CD14-positive monocyte (primary cell): ENCODE results near the gene NEK10. TPM values are rescaled to one million over a fixed set of nuclear protein-coding genes. Genes with fewer than 3 reads are reported as not detected.
"Not testable (repeated sequence)": the region's sequence is repeated elsewhere in the genome, so short reads cannot be mapped to it uniquely, and the experiment has no call there.

Experiments used
- DNase-seq, 3 donors: peaks; one replicate each; pipeline ENCODE4 v3.0.0-alpha.2; 2011 to 2022
- H2AFZ ChIP-seq: 2 replicates; pipeline ENCODE4 v1.6.0; 2012; ENCODE audit warnings: mild to moderate bottlenecking, low read depth, low read length, inconsistent platforms; ENCODE audit not compliant: insufficient read depth, poor library complexity, severe bottlenecking
- H3K27ac ChIP-seq, 2 donors: 1 replicate in 1 of 2; 2 replicates in 1 of 2; pipeline ENCODE4 v1.5.1; 2012 to 2013; ENCODE audit warnings: low read length in 2 of 2, control low read depth in 1 of 2, inconsistent platforms in 1 of 2, low read depth in 1 of 2, mild to moderate bottlenecking in 1 of 2
- H3K27me3 ChIP-seq, 2 donors: one replicate each; pipeline versions ENCODE4 v1.6.0 to v1.6.1; 2011 to 2013; ENCODE audit warnings: low read length in 2 of 2; ENCODE audit not compliant: control insufficient read depth in 2 of 2, insufficient read depth in 2 of 2
- H3K36me3 ChIP-seq, 2 donors: replicated peaks in 1 of 2; 1 replicate in 1 of 2; 2 replicates in 1 of 2; pipeline versions ENCODE4 v1.5.1 to v1.6.1; 2012 to 2013; ENCODE audit warnings: low read length in 2 of 2, control low read depth in 1 of 2, inconsistent platforms in 1 of 2, mild to moderate bottlenecking in 1 of 2; ENCODE audit not compliant: insufficient read depth in 2 of 2, control insufficient read depth in 1 of 2
- H3K4me1 ChIP-seq, 2 donors: 1 replicate in 1 of 2; 2 replicates in 1 of 2; pipeline versions ENCODE4 v1.5.1 to v1.6.1; 2012 to 2013; ENCODE audit warnings: low read length in 2 of 2, control low read depth in 1 of 2, inconsistent platforms in 1 of 2, mild to moderate bottlenecking in 1 of 2, moderate library complexity in 1 of 2; ENCODE audit not compliant: insufficient read depth in 2 of 2, control insufficient read depth in 1 of 2
- H3K4me2 ChIP-seq: replicated peaks from 2 replicates; pipeline ENCODE3; 2012; ENCODE audit warnings: low read length, moderate library complexity, mild to moderate bottlenecking; ENCODE audit not compliant: poor library complexity, severe bottlenecking; ENCODE audit errors: extremely low read depth
- H3K4me3 ChIP-seq, 3 experiments: fragments of 200-600 bp in 1 of 3; sonication (generic) in 1 of 3; replicated peaks in 1 of 3; 1 replicate in 2 of 3; 2 replicates in 1 of 3; pipeline ENCODE4 v1.5.1; 2011 to 2013; ENCODE audit warnings: low read length in 3 of 3, mild to moderate bottlenecking in 3 of 3, control low read depth in 2 of 3, low read depth in 2 of 3, inconsistent platforms in 1 of 3, moderate library complexity in 1 of 3
- H3K79me2 ChIP-seq: 2 replicates; pipeline ENCODE4 v1.6.0; 2012; ENCODE audit warnings: mild to moderate bottlenecking, control low read depth, inconsistent platforms, low read length, moderate library complexity; ENCODE audit not compliant: insufficient read depth
- H3K9ac ChIP-seq: 2 replicates; pipeline ENCODE4 v1.6.0; 2017; ENCODE audit warnings: low read length, mild to moderate bottlenecking; ENCODE audit not compliant: insufficient read depth, poor library complexity, severe bottlenecking
- H3K9me3 ChIP-seq, 2 donors: replicated peaks in 1 of 2; 1 replicate in 1 of 2; 2 replicates in 1 of 2; pipeline versions ENCODE4 v1.5.1 to v1.6.1; 2012 to 2013; ENCODE audit warnings: low read length in 2 of 2, control low read depth in 1 of 2; ENCODE audit not compliant: control insufficient read depth in 1 of 2, insufficient read depth in 1 of 2
- H4K20me1 ChIP-seq: 2 replicates; pipeline ENCODE4 v1.6.0; 2012; ENCODE audit warnings: mild to moderate bottlenecking, low read length, control low read depth, moderate library complexity; ENCODE audit not compliant: insufficient read depth
- H3K27ac Mint-ChIP-seq, 7 donors: one replicate each; pipeline ENCODE4 v1.8.0; 2020; ENCODE audit warnings: mild to moderate bottlenecking in 7 of 7, mixed read lengths in 7 of 7, moderate library complexity in 6 of 7, inconsistent platforms in 2 of 7
- H3K27me3 Mint-ChIP-seq, 3 donors: one replicate each; pipeline ENCODE4 v1.8.0; 2021 to 2022; ENCODE audit warnings: low read depth in 3 of 3, mild to moderate bottlenecking in 3 of 3, mixed read lengths in 3 of 3, moderate library complexity in 3 of 3, inconsistent platforms in 1 of 3
- H3K36me3 Mint-ChIP-seq, 2 donors: one replicate each; pipeline ENCODE4 v1.8.0; 2020; ENCODE audit warnings: mixed read lengths in 2 of 2, inconsistent platforms in 1 of 2, mild to moderate bottlenecking in 1 of 2
- H3K4me1 Mint-ChIP-seq: one replicate; pipeline ENCODE4 v1.8.0; 2020; ENCODE audit warnings: mild to moderate bottlenecking, mixed read lengths
- H3K4me3 Mint-ChIP-seq, 2 donors: one replicate each; pipeline ENCODE4 v1.8.0; 2020; ENCODE audit warnings: mild to moderate bottlenecking in 2 of 2, mixed read lengths in 2 of 2, moderate library complexity in 1 of 2
- H3K9me3 Mint-ChIP-seq, 7 donors: one replicate each; pipeline ENCODE4 v1.8.0; 2020 to 2022; ENCODE audit warnings: mixed read lengths in 7 of 7, mild to moderate bottlenecking in 6 of 7, moderate library complexity in 6 of 7, inconsistent platforms in 2 of 7
- CTCF ChIP-seq: fragments of 200-600 bp; IDR thresholded peaks from one replicate; pipeline ENCODE4 v1.8.0; 2022; ENCODE audit warnings: antibody characterized with exemption, mild to moderate bottlenecking
- WGBS: methylation state at CpG from one replicate; pipeline ENCODE4 v1.1.5; 2013; ENCODE audit warnings: missing lambda C conversion rate; ENCODE audit not compliant: insufficient coverage; 5-methylcytosine and 5-hydroxymethylcytosine counted together
- intact Hi-C, 2 donors: fragments of 100-400 bp; cut with micrococcal nuclease; formaldehyde crosslinking; loops; one replicate each; pipeline versions ENCODE4 v1.15.0 to v1.15.1; 2023
- polyA plus RNA-seq, 3 donors: library from polyadenylated mRNA; depleted of rRNA in 1 of 3; unstranded in 2 of 3; stranded (reverse) in 1 of 3; fragments of 300-500 nt in 2 of 3; fragments of >200 nt in 1 of 3; fragmentation: Illumina TruSeq in 2 of 3; gene quantifications; 1 replicate in 2 of 3; 2 replicates in 1 of 3; pipeline ENCODE4 v1.2.3, GENCODE V29; 2012 to 2021

Gene NEK10
- polyA plus RNA-seq, 3 donors = not detected

- intact Hi-C loops = no loop called here
- H3K9ac ChIP-seq = no peak overlapping the region
- DNase-seq = no peak
- H4K20me1 ChIP-seq = no peaks in the 10 kb centered on the region
- H3K36me3 Mint-ChIP-seq = no peaks in the 10 kb centered on the region
- H3K36me3 ChIP-seq = no peaks in the 10 kb centered on the region
- peaks cover 16 to 36% (median 25%) of the 10 kb centered on the region in 7 donors for H3K9me3 Mint-ChIP-seq
- H3K4me1 Mint-ChIP-seq = no peaks in the 10 kb centered on the region
- no peak overlapping the region for H3K4me3 Mint-ChIP-seq
- H2AFZ ChIP-seq = no peak overlapping the region
- no peak overlapping the region for H3K4me2 ChIP-seq
- peaks cover 0 to 2% (median 0%) of the 10 kb centered on the region in 3 donors for H3K27me3 Mint-ChIP-seq
- no peak overlapping the region for H3K27ac ChIP-seq
- no peak overlapping the region for H3K27ac Mint-ChIP-seq
- no peak overlapping the region for H3K4me3 ChIP-seq
- H3K4me1 ChIP-seq = no peaks in the 10 kb centered on the region
- WGBS = no CpG with 5 or more reads among the region's 1 CpG
- H3K9me3 ChIP-seq = peaks cover 15 to 17% of the 10 kb centered on the region in 2 donors
- H3K27me3 ChIP-seq = no peaks in the 10 kb centered on the region
- no peaks in the 10 kb centered on the region for H3K79me2 ChIP-seq
- no peak for TF ChIP-seq CTCF
Measured at GRCh38 chr3:27302891-27303290, 66.3 kb downstream of the NEK10 start.

GRCh38 chr3:27298981-27299380 lies 70.2 kb downstream of the NEK10 start:
- H3K4me2 ChIP-seq, H3K36me3 ChIP-seq, H3K27me3 ChIP-seq, H2AFZ ChIP-seq, H3K27ac ChIP-seq, H3K9ac ChIP-seq, H3K36me3 Mint-ChIP-seq, H3K4me1 Mint-ChIP-seq, H3K4me3 ChIP-seq, intact Hi-C loops, DNase-seq, H3K79me2 ChIP-seq, H3K4me1 ChIP-seq, H4K20me1 ChIP-seq, H3K27me3 Mint-ChIP-seq, H3K4me3 Mint-ChIP-seq, H3K27ac Mint-ChIP-seq: not testable (repeated sequence)
- peaks cover 16 to 36% (median 24%) of the 10 kb centered on the region in 7 donors for H3K9me3 Mint-ChIP-seq
- H3K9me3 ChIP-seq = peaks cover 15 to 17% of the 10 kb centered on the region in 2 donors
- WGBS = 92% methylated on average over 2 of the region's 2 CpGs
